ENCODE data around the gene ARPC4. TPM values are rescaled to one million over a fixed set of nuclear protein-coding genes. Genes with fewer than 3 reads are reported as not detected.

Gene ARPC4
- total and polyA plus RNA-seq, 2 donors (not counting 3 experiments of a cell fraction or from before 2014, with no cell fraction given), result 181 to 197 TPM

GRCh38 chr3:9817436-9817835 lies 24.6 kb downstream of the ARPC4 start:
- Histone ChIP-seq H3K4me1 (ENCODE audit: control insufficient read depth, extremely low read depth, insufficient read depth, low read length) (no peaks in the 10 kb centered on the region), H3K27ac (ENCODE audit: insufficient read depth, low read depth, low read length) (no peak overlapping the region), H3K79me2 (ENCODE audit: control insufficient read depth, insufficient read depth, low read length) (no peaks in the 10 kb centered on the region), H2AFZ (ENCODE audit: low read depth, low read length) (no peak overlapping the region), H4K20me1 (replicated peaks; ENCODE audit: control insufficient read depth, extremely low read depth, insufficient read depth, low read length) (no peaks in the 10 kb centered on the region), H3K9ac (replicated peaks; ENCODE audit: extremely low read depth, insufficient read depth, low read length) (no peak overlapping the region), H3K9me3 (replicated peaks; ENCODE audit: control insufficient read depth, insufficient read depth, low read length) (no peaks in the 10 kb centered on the region), H3K36me3 (ENCODE audit: control insufficient read depth in 2 of 2, extremely low read depth in 1 of 2, insufficient read depth in 2 of 2, low read length in 2 of 2) (peaks cover 0 to 5% of the 10 kb centered on the region in 2 experiments), H3K27me3 (ENCODE audit: control insufficient read depth in 2 of 2, insufficient read depth in 2 of 2, low read length in 2 of 2) (no peaks in the 10 kb centered on the region), H3K9me1 (replicated peaks; ENCODE audit: control insufficient read depth, extremely low read depth, insufficient read depth, low read length) (no peaks in the 10 kb centered on the region), H3K4me2 (ENCODE audit: insufficient read depth, low read length) (no peak overlapping the region), H3K4me3 (replicated peaks in 1 of 3; ENCODE audit: insufficient read depth in 1 of 3, low read depth in 1 of 3, low read length in 3 of 3) (no peak overlapping the region)
- no peak for DNase-seq (ENCODE audit: low read depth, low spot score)
- dilution Hi-C loops (cut with MboI; ENCODE audit: extremely low pct_ligation_motif_present, low sequenced_read_pairs) (no loop called here), intact Hi-C loops (cut with micrococcal nuclease) (loop anchor here (10.0 kb wide), 1 partner anchor 327 kb away; the partner anchor contains the start of gene VHL)
- ChIA-PET CTCF (no interaction called here), POLR2A (no interaction called here)
- BruUV-seq (replicated peaks), result no TSS peak
- TF ChIP-seq MAX (IDR thresholded peaks at IDR 0.05; ENCODE audit: insufficient read depth, insufficient read length) (no peak), FOS (IDR thresholded peaks at IDR 0.05; ENCODE audit: borderline replicate concordance, insufficient read depth, low read length) (no peak), CTCF (IDR thresholded peaks at IDR 0.05; ENCODE audit: extremely low read depth in 1 of 2, insufficient read depth in 1 of 2, low read depth in 1 of 2, low read length in 2 of 2) (no peak), JUN (IDR thresholded peaks at IDR 0.05; ENCODE audit: borderline replicate concordance, insufficient read depth, insufficient read length, low read depth) (no peak)
- no peak for FAIRE-seq
